Activated effector memory CD4-positive, alpha-beta T cell treated with Interleukin-2 at 50 U/mL for 16 hours (primary cell): Measurements from ENCODE around the gene TBC1D21.

Source experiments
- DNase-seq: peaks from one replicate; pipeline ENCODE4 v3.0.0-alpha.2; 2020

The TBC1D21 gene, protein sequence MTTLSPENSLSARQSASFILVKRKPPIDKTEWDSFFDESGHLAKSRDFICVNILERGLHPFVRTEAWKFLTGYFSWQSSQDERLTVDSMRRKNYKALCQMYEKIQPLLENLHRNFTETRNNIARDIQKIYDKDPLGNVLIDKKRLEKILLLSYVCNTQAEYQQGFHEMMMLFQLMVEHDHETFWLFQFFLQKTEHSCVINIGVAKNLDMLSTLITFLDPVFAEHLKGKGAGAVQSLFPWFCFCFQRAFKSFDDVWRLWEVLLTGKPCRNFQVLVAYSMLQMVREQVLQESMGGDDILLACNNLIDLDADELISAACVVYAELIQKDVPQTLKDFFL

GRCh38 chr15:73873456-73873855, at the start of gene TBC1D21:
TBC1D21 (plus strand) TSS chr15:73873564; CDS start chr15:73873710, 146 bp downstream.
- no peak for DNase-seq

DNA sequence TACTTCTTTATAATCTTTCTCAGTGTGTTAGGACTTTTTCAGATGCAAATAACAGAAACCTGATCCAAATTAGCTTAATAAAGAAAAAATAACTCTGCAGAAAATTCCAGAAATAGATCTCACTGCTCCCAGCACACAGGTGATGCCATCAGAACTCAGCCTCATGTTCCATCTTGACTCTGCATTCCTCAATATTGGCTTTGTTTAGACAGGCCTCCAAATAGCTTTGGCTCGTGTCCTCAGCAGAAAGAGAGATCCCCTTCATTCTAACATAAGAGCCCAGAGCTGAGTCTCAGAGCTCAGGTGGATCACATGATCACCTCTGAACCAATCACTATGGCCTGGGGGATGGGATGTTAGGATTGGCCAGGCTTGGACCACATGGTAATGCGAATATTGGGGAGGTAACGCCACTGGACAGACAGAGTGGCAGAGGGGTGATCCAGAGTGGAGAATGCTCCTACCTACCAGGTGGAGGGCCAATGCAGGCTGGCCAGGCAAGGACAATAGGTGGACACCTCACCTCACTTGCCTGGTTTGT, 46.6 kb upstream of the TBC1D21 start:
- DNase-seq: no peak

DNA sequence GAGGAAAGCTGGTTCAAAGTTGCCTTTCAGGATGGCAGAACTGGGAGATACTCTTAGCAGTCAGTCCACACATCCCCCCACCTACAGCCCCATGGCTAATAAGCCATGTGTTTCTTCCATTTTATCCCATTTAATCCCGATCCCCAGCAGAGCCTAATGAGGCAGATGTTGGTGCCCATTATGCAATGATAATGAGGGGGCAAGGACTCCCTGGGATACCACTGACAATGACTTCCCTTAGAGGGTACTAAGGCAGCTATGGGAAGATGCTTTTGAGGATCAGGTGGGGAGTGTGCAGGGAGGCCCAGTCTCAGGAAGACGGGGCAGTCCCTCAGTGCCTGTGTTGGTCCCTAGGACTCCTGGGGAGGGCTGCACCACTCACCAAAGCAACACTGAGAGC, 43.8 kb upstream of the TBC1D21 start:
- DNase-seq: no peak

DNA sequence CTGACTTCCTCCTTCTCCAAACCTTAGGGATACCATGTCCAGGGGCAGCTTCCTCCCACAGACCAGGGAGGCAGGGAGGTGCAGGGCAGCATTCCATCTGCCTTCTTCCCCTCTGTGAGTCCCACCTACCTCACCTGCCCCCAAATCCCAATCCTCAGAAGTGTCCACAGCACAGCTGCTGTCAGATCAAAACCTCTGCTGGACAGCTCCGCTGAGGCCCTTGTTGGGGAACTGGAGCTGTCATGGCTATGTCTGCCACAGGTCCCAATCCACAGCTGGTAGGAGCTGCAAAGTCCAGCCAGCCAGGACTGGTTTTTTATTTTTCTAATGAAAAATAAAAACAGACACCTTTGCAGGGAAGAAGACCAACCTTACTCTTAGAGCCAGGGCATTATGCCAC, 40.7 kb upstream of the TBC1D21 start:
- DNase-seq: no peak

DNA sequence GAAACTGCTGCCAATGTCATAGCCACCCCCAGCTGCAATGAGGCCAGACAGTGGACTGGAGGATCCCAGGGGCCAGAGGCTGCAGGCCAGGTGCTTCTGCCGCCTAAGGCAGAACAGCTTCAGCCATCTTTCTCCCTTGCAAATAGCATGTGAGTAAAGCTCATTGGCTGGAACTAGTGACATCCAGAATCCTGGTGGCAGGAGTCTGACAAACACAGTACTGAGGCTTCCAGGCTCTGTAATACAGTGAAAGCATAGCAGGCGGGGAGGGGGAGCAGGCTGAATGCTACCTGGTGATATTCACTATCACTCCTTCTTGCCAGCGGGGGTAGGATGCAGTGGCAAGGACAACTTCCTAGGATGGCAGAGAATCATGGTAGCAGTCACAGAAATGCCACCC, 36.5 kb upstream of the TBC1D21 start:
- DNase-seq: no peak

- no peak for DNase-seq
Measured at GRCh38 chr15:73838831-73839426, 34.4 kb upstream of the TBC1D21 start.

GRCh38 chr15:73839699-73840377, 33.5 kb upstream of the TBC1D21 start:
- no peak for DNase-seq

- no peak for DNase-seq
Measured at GRCh38 chr15:73840771-73841170, 32.6 kb upstream of the TBC1D21 start.

DNA sequence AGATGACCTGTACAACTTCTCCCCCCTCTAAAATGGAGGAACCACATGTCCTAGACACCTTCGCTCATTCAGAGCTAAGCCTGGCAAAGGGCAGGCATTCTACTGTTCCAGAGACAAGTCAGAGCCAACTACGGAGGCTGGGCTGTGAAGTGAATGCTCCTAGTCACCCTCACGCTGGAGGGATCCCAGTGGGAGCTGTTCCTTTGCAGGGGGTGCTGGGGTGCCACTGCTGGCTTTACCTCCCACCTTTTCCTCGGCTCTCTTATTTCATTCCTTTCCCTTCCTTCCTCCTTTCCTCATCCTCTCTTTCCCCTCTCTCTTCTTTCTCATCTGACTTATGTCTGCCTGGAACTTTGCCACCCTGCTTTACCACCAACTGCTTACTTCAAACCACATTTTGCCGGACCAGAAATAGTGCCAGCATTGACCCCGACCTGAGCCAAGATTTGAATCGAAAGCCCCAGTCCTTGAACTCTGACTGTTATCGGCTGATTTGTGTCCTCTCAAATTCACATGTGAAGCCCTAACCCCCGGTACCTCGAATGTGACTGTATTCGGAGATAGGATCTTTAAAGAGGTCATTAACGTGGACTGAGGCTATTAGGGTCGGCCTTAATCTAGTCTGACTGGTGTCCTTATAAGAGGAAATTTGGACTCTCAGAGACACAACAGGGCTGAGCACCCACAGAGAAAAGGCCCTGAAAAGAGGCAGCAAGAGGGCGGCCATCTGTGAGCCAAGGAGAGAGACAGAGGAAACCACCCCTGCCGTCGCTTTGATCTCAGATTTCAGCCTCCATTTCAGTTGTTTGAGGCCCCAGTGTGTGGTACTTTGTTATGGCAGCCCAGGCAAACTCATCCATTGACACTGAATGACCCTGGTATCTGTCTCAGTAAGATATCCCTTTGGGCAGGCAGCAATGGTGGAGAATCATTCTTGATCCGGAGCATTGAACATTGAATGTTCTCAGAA, 31.3 kb upstream of the TBC1D21 start:
- no peak for DNase-seq

DNA sequence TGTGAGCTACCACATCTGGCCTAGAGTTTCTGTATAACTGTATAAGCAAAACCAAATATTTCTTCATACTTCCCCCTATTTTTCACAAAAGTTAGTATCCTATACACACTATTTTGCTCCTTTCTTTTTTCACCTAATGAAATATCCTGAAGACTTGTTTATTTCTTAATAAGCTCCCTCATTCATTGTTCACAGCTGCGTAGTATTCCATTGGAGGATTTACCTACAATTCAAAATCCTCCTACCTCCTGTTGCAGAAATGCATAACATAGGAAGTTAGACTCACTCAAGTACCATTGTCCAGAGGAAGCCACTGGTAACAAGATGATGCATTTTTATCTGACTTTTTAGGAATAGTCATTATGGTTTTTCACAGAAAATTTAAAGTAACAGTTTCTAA, 29.6 kb upstream of the TBC1D21 start:
- no peak for DNase-seq

GRCh38 chr15:73844356-73844755, 29.0 kb upstream of the TBC1D21 start:
- DNase-seq: no peak

DNA sequence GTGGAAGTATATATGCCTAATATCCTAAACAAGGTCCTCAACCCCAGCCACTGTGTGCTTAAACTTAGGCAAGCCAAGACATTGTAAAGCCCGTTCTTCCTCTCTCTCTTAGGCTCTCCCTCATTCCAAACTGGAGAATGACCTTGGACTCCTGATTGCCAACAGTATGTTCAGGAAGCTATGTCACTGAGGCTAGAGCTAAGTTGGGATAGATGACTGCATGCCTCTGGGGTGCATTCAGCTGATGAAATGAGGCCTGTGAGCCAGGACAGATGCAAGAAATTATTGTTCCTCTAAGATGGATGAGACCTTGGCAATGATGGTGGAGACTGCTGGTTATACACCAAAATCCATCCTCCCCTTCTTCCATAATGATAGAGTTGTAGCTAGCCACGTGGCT, 27.9 kb upstream of the TBC1D21 start:
- DNase-seq: no peak

GRCh38 chr15:73845907-73846306, 27.5 kb upstream of the TBC1D21 start:
- no peak for DNase-seq

GRCh38 chr15:73849641-73850040, 23.7 kb upstream of the TBC1D21 start:
- DNase-seq: no peak

DNA sequence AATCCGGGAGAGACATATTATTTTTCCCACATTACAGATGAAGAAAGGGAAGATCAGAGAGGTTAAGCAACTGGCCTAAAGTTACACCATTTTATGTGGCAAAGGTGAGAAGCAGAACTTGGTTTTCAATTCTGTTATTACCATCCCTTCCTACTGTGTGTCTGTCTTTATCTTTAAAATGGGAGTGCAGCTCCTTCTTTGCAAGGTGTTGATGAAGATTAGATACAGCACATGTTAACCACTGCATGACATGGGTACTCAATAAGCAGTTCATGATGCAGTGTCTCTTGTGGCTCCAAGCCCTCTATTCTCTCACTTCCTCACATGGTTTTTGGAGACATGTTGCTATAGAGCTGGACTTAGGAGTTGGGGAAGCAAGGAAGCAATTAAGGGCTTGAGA, 23.1 kb upstream of the TBC1D21 start:
- DNase-seq: no peak

DNA sequence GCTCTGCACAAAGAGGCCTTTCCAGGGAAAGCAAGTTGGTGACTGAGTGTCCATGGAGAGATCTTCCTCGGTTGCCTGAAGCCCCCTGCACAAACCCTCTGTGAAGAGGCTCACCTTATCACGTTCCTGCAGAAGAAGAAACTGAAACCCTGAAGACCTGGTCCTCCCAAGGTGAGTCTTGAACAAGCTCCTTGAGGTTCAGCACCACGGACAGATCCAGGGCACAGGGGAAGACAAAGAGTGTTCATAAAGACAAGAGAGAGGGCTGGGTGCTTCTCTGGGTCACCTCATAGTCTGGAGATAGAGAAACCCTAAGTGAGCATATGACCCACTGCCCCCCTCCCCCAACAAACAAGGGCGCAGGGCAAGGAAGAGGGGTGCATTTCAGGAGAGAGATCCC, 21.7 kb upstream of the TBC1D21 start:
- peak; percentile 5 for DNase-seq

GRCh38 chr15:73852507-73852906, 20.9 kb upstream of the TBC1D21 start:
- no peak for DNase-seq

DNA sequence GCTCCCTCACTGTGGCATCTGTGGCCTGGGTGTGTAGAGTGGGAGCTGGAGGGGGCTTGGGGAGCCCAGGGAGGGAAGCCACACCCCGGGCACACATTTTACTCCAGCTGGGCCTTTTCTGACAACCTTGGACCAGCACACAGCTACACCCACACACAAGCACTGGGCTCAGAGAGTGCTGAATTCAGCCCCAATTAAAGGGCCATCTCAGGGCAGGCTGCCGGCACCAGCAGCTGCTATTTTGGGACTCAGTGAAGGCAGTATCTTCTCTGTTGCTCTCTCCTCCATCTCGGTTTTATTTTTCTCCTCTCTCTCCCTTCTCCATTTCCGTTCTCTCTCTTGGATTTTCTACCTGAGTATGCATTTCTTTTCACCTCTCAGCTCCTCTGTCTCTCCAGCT, 19.1 kb upstream of the TBC1D21 start:
- DNase-seq: no peak

GRCh38 chr15:73856458-73857192, 16.7 kb upstream of the TBC1D21 start:
- DNase-seq: no peak

DNA sequence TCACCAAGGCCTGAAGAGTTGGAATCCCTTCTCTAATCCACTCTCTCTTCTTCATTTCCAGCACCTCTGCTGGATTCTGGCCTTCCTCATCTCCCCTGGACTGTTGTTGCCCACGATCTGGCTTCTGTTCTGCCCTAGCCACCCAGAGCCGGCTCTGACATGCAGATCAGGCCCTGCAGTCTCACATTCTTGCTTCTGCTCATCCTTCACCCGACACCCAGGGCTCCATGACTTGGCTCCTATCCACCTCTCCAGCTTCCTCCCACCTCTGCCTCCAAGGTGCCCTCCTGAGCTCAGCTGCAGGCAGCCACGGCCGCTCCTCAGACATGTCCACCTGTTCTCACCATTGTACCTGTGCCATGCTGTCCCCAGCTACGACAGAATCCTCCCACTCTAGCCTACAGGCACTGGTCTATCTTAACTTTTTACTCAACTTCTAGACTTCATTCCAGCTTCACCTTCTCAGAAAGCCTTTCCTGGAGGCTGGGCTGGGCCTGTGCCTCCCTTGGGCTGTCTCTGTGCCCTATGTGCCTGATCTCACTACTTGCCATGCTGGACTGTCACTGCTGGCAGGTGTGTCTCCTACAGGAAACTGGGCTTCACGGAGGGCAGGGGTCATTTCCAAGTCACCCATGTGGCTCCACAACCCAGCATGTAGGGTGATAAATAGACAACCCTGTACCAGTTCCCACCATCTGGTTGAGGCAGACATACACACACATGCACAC, 16.0 kb upstream of the TBC1D21 start:
- DNase-seq: no peak

DNA sequence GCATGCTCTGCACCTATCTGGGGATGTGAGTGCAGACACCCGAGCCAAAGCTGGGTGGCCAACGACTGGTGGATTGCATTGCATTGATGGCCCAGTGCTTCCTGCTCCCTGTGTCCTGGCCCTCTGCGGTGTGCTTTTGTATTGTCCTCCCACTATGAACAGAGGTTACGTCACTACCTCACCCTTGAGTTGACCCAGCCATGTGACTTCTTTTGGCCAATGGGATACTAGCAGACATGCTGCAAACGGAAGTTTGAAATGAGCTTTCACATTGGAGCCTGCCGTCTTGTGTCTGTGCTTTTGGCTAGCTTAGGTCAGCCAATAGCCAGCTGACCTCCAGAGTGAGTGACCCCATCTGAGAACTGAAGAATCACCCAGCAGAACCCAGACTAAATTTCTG, 15.3 kb upstream of the TBC1D21 start:
- DNase-seq: no peak
